Measurements from ENCODE around the gene MDP1. TPM values are rescaled to one million over a fixed set of nuclear protein-coding genes. Genes with fewer than 3 reads are reported as not detected.

Gene MDP1
- total RNA-seq, 2 experiments from 2014 or later: 14.2 to 15.8 TPM

DNA sequence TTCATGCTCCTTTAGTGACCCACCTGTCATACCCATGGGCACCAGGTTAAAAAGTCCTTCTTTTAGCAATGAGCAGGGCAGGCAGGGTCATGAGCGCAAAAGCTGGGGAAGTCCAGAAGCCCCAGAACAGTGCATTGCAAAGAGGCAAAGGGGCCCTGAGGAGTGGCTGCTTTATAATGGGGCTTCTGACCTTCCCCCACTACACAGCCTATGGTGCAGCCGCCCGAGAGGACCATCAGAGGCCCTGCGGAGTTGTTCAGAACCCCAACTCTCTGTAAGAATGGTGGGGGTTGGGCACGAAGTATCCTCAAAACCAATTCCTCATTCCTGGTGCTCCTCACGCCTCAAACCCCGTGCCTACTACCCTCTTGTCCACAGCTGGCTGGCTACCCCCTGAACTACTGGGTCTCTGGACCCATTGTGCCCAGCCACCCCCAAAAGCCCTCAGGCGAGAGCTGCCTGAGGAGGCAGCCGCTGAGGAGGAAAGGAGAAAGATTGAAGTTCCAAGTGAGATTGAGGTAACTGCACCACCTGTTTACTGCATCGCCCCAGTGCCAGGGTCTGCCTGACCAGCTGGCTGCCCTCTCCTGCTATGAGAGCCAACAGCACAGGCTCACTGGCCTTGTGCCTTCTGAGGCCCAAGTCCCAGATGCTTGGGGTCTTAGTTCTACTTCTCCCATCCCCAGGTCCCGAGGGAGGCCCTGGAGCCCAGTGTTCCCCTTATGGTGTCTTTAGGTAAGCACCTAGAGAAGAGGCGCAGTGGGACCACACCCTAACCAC lies 37.3 kb downstream of the MDP1 start:
- intact Hi-C loops (cut with micrococcal nuclease): no loop called here
- Mint-ChIP-seq H3K27ac (peak overlapping the region; percentile 28), H3K9me3 (no peaks in the 10 kb centered on the region), H3K4me3 (no peak overlapping the region), H3K36me3 (peaks cover 34% of the 10 kb centered on the region), H3K4me1 (ENCODE audit: low read depth) (peaks cover 3% of the 10 kb centered on the region), H3K27me3 (no peaks in the 10 kb centered on the region)
- ChIA-PET CTCF (interaction anchor here (3.5 kb wide), 1 partner anchor 18 kb away, joined by 14 read pairs; the partner anchor contains the start of gene IRF9), POLR2A (interaction anchor here (0.6 to 3.5 kb wide), 2 partner anchors 9 to 43 kb away, joined by 3 to 12 read pairs; partner anchors contain the start of genes IPO4 and PSME1)
- no peak for DNase-seq

DNA sequence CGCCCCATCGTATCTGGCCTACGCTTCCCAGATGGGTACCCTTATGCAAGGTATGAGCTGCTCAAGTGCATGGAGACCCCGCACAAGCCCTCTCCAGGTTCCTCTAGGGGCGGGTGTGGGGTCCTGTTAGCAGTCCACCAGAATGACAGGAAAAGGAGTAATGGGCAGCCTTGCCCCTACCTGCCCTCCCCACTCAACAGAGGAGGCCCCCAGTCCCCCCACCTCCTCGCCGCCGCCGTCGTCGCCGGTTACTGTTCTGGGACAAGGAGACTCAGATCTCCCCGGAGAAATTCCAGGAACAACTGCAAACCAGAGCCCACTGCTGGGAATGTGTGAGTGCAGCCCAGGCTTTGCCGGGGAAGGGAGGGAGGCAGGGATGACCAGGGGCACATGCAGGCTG lies 38.0 kb downstream of the MDP1 start:
- H3K27ac Mint-ChIP-seq: no peak overlapping the region
- H3K4me3 Mint-ChIP-seq: no peak overlapping the region
- no peaks in the 10 kb centered on the region for H3K27me3 Mint-ChIP-seq
- ChIA-PET POLR2A (interaction anchor here (1.1 to 3.5 kb wide), 2 partner anchors 9 to 16 kb away, joined by 3 to 12 read pairs; partner anchors contain the start of gene IPO4), CTCF (no interaction called here)
- peaks cover 30% of the 10 kb centered on the region for H3K36me3 Mint-ChIP-seq
- H3K4me1 Mint-ChIP-seq (ENCODE audit: low read depth): peaks cover 3% of the 10 kb centered on the region
- intact Hi-C loops (cut with micrococcal nuclease): no loop called here
- H3K9me3 Mint-ChIP-seq: no peaks in the 10 kb centered on the region
- no peak for DNase-seq

DNA sequence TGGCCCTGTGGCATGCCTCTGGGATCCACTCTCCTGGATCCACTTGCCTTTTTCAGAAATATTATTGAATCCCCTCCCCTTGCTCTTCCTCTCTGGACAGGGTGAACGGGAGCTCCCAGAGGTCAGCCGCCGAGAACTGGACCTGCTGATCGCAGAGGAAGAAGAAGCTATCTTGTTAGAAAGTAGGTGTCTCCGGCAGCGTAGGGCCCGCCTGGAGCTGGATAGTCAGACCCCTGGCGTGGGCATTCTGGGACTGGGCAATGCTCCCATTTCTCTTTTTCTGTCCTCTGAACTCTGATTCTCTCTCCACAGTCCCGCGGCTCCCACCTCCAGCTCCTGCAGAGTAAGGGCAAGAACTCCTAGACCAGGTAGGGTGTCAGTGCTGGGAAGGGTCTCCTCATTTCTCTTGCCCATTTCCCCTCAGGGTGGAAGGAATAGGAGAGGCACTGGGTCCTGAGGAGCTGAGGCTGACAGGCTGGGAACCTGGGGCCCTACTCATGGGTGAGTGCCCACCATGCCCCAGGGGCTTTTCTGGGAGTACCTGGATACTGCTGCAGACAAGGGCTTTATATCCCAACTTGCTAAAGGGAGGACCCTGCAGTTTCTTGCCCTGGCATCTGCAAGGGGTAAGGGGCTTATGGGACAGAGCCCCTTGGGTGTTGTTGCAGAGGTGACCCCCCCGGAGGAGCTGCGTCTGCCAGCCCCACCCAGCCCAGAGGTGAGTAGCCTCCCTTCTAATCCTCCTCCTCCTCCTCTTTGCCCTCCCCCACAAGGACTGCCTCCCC lies 38.6 kb downstream of the MDP1 start:
- H3K27me3 Mint-ChIP-seq: no peaks in the 10 kb centered on the region
- no peak for DNase-seq
- intact Hi-C loops (cut with micrococcal nuclease): no loop called here
- peaks cover 4% of the 10 kb centered on the region for H3K4me1 Mint-ChIP-seq (ENCODE audit: low read depth)
- no peak overlapping the region for H3K4me3 Mint-ChIP-seq
- CTCF ChIA-PET: no interaction called here
- no peaks in the 10 kb centered on the region for H3K9me3 Mint-ChIP-seq
- peaks cover 24% of the 10 kb centered on the region for H3K36me3 Mint-ChIP-seq
- no peak overlapping the region for H3K27ac Mint-ChIP-seq
- POLR2A ChIA-PET: interaction anchor here (1.1 to 3.5 kb wide), 2 partner anchors 10 to 15 kb away, joined by 3 to 12 read pairs; partner anchors contain the start of gene IPO4

DNA sequence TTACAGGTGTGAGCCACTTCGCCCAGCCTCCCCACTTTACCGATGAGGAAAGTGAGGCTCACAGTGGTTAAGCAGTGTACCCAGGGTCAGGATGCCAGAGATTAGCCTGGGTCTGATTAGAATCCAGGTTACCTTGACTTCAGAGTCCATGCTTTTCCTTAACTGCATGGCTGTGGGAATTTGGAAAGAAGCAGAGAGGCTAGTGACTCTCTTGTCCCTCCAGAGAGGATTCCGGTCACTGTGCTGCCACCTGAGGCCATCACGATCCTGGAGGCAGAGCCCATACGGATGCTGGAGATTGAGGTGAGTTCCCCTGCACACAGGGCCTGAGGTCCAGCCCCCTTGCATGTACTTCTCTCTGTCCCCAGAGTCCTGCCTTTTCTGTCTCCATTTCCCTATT lies 39.3 kb downstream of the MDP1 start:
- POLR2A ChIA-PET: interaction anchor here (1.1 to 3.5 kb wide), 2 partner anchors 11 to 14 kb away, joined by 3 to 12 read pairs; partner anchors contain the start of gene IPO4
- CTCF ChIA-PET: no interaction called here
- Mint-ChIP-seq H3K27me3 (no peaks in the 10 kb centered on the region), H3K4me3 (no peak overlapping the region), H3K27ac (no peak overlapping the region), H3K4me1 (ENCODE audit: low read depth) (peaks cover 6% of the 10 kb centered on the region), H3K9me3 (no peaks in the 10 kb centered on the region), H3K36me3 (peaks cover 24% of the 10 kb centered on the region)
- no peak for DNase-seq
- intact Hi-C loops (cut with micrococcal nuclease): no loop called here

DNA sequence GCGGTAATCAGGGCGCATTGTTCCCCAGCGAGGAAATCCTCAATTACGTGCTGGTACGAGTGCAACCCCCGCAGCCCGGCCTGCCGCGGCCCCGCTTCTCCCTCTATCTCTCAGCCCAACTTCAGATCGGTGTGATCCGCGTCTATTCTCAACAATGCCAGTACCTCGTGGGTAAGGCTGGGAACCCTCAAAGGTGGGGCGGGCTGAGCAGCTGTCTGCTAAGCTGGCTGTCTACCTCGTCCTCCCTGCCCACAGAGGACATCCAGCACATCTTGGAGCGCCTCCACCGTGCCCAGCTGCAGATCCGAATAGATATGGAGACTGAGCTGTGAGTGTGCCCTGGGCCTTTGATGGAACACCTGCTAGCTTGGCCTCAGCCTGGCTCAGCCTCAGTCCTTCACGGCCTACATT lies 43.0 kb downstream of the MDP1 start:
- ChIA-PET POLR2A (interaction anchor here (1.7 kb wide), 1 partner anchor 16 kb away, joined by 5 read pairs; the partner anchor contains the start of gene IPO4), CTCF (interaction anchor here (0.6 to 1.3 kb wide), 3 partner anchors 11 to 115 kb away, joined by 3 to 8 read pairs (median 5); partner anchors contain the start of gene IRF9)
- peaks cover 24% of the 10 kb centered on the region for H3K36me3 Mint-ChIP-seq
- H3K4me1 Mint-ChIP-seq (ENCODE audit: low read depth): peaks cover 15% of the 10 kb centered on the region
- no peak for DNase-seq
- H3K27me3 Mint-ChIP-seq: no peaks in the 10 kb centered on the region
- H3K4me3 Mint-ChIP-seq: no peak overlapping the region
- intact Hi-C loops (cut with micrococcal nuclease): no loop called here
- H3K27ac Mint-ChIP-seq: no peak overlapping the region
- H3K9me3 Mint-ChIP-seq: no peaks in the 10 kb centered on the region

DNA sequence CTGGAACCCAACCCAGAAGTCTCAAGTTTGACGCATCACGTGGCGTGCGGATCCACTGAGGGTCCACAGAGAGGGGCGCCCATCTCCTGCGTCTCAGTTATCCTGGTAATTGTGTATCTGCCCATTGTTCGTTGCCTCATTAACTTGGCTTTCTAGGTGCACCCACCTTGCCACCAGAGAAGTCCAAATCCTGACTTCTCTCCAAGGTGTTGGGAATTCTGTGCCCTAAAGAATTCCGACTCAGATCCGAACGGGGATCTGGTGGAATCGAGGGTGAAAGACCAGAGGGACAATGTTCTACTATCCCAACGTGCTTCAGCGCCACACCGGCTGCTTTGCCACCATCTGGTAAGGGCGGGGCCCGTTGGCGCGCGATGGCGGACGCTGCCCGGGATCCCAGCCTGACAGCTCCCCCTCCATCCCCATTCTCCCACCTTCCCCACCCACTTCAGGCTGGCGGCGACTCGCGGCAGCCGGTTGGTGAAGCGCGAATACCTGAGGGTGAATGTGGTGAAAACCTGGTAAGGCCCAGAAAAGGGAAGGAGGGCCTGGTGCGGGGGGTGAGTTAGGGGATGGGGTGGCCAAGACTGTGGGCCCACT lies 43.5 kb downstream of the MDP1 start:
- H3K27me3 Mint-ChIP-seq: no peaks in the 10 kb centered on the region
- intact Hi-C loops (cut with micrococcal nuclease): no loop called here
- H3K9me3 Mint-ChIP-seq: no peaks in the 10 kb centered on the region
- H3K4me1 Mint-ChIP-seq (ENCODE audit: low read depth): peaks cover 19% of the 10 kb centered on the region
- H3K36me3 Mint-ChIP-seq: peaks cover 25% of the 10 kb centered on the region
- ChIA-PET CTCF (interaction anchor here (0.6 kb wide), 1 partner anchor 74 kb away, joined by 3 read pairs; no protein-coding TSS in a partner anchor), POLR2A (interaction anchor here (0.6 to 1.7 kb wide), 2 partner anchors 10 to 16 kb away, joined by 3 to 5 read pairs; partner anchors contain the start of gene IPO4)
- no peak for DNase-seq
- peak overlapping the region; percentile 68 for H3K4me3 Mint-ChIP-seq
- peak overlapping the region; percentile 7 for H3K27ac Mint-ChIP-seq

DNA sequence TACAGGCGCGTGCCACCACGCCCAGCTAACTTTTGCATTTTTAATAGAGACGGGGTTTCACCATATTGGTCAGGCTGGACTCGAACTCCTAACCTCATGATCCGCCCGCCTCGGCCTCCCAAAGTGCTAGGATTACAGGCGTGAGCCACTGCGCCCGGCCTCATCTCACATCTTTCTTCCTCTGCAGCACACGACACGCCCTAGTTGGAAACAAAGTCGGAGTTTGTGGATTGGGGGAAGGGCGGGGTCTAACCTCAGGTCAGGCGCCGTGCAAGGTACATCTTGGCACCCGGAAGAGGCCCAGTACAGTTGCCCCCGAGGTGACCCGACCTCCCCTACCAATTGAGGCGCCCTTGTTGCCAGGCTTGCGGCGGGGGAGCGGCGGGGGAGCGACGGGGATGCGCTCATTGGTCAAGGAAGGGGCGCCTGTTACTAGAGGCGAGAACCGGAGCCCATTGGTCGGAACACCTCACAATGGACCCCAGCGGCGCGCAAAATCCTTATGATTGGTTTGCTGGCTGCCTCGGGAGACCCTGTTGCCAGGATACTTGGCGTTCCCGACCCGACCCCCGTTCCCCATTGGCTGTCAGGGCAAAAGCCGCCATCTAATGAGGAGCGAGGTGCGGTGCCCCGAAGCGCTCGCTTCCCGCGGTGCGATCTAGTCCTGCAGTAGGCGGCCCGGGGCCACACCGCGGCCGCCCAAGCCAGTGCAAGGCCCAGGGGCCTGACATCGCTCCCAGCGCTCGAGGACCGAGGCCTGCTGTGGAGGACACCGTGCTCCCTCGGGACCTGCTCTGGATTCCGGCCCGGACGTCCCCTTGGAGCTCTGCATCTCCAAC lies 44.2 kb downstream of the MDP1 start, which contains the start of gene REC8:
REC8 (plus strand) TSS at position 659 of the 839 bp plus-strand sequence. CDS start 473 bp downstream, outside the sequence.
- peaks cover 22% of the 10 kb centered on the region for H3K4me1 Mint-ChIP-seq (ENCODE audit: low read depth)
- H3K4me3 Mint-ChIP-seq: peak within 1 kb of the TSS; percentile 68
- H3K27ac Mint-ChIP-seq: peak within 1 kb of the TSS; percentile 61
- intact Hi-C loops (cut with micrococcal nuclease): no loop called here
- peaks cover 23% of the 10 kb centered on the region for H3K36me3 Mint-ChIP-seq
- no peaks in the 10 kb centered on the region for H3K27me3 Mint-ChIP-seq
- DNase-seq: peak; percentile 81
- POLR2A ChIA-PET: interaction anchor here (0.6 to 1.7 kb wide), 5 partner anchors 9 to 266 kb away, joined by 3 to 9 read pairs (median 4); partner anchors contain the start of genes IPO4 and IRF9
- no peaks in the 10 kb centered on the region for H3K9me3 Mint-ChIP-seq
- CTCF ChIA-PET: interaction anchor here (2.1 kb wide), 1 partner anchor 10 kb away, joined by 10 read pairs; the partner anchor contains the start of gene IRF9

DNA sequence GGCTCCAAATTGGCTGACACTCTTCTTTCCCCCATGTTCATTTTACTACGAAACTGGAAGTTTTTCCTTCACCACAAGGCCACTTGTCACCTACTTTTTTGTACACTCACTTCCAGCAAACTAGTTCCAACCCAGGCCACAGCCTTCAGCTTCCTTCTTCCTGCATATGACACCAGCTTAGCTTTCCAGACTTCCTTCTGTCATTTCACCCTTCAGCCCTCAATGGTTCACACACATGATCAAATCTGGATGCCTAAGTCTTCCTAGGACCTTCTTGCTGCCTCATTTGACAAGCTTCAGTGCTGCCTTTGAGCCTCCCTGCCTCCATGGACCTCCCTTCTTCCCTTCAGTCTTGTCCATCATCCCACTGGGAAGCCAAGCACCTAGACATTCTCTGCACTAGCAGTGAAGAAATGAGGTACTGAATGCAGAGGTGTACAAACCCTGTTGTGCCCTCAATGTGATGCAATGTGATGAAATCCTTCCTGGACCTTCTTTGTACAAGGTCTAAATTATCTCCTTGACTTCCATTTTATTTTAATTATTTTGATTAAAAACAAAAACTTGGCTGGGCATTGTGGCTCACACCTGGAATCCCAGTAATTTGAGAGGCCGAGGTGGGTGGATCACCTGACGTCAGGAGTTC lies 48.3 kb downstream of the MDP1 start:
- CTCF ChIA-PET: no interaction called here
- no peak overlapping the region for H3K4me3 Mint-ChIP-seq
- H3K36me3 Mint-ChIP-seq: peaks cover 54% of the 10 kb centered on the region
- peaks cover 44% of the 10 kb centered on the region for H3K4me1 Mint-ChIP-seq (ENCODE audit: low read depth)
- peak overlapping the region; percentile 47 for H3K27ac Mint-ChIP-seq
- DNase-seq: no peak
- POLR2A ChIA-PET: interaction anchor here (0.6 kb wide), 1 partner anchor 11 kb away, joined by 3 read pairs; no protein-coding TSS in a partner anchor
- intact Hi-C loops (cut with micrococcal nuclease): no loop called here
- H3K27me3 Mint-ChIP-seq: no peaks in the 10 kb centered on the region
- no peaks in the 10 kb centered on the region for H3K9me3 Mint-ChIP-seq

DNA sequence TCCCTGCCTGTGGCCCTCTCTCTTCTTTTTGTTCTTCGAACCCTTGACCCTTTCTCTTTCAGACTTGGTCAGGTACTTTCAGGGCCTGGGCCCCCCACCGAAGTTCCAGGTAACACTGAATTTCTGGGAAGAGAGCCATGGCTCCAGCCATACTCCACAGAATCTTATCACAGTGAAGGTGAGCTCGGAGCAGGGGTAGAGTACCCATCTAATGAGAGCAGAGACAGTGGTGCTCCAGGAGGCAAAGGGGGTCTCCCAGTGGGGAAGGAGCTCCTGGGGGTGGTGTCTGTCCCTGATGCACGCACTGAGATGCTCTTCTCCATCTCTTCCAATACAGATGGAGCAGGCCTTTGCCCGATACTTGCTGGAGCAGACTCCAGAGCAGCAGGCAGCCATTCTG lies 50.1 kb downstream of the MDP1 start:
- POLR2A ChIA-PET: interaction anchor here (1.5 to 2.2 kb wide), 2 partner anchors 16 to 23 kb away, joined by 5 to 6 read pairs; partner anchors contain the start of gene IPO4
- no peaks in the 10 kb centered on the region for H3K27me3 Mint-ChIP-seq
- no peak for DNase-seq
- CTCF ChIA-PET: no interaction called here
- H3K36me3 Mint-ChIP-seq: peaks cover 67% of the 10 kb centered on the region
- peak overlapping the region; percentile 53 for H3K27ac Mint-ChIP-seq
- no peak overlapping the region for H3K4me3 Mint-ChIP-seq
- H3K9me3 Mint-ChIP-seq: no peaks in the 10 kb centered on the region
- peaks cover 46% of the 10 kb centered on the region for H3K4me1 Mint-ChIP-seq (ENCODE audit: low read depth)
- intact Hi-C loops (cut with micrococcal nuclease): no loop called here

DNA sequence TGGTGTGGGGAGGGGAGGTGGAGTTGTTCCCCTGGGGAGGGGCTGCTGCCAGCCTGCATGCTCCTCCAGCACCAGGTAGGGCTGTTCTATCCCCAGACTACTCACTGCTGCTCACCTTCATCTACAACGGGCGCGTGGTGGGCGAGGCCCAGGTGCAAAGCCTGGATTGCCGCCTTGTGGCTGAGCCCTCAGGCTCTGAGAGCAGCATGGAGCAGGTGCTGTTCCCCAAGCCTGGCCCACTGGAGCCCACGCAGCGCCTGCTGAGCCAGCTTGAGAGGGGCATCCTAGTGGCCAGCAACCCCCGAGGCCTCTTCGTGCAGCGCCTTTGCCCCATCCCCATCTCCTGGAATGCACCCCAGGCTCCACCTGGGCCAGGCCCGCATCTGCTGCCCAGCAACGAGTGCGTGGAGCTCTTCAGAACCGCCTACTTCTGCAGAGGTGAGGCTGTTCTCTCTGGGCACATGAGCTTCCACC lies 51.3 kb downstream of the MDP1 start:
- H3K27me3 Mint-ChIP-seq: no peaks in the 10 kb centered on the region
- POLR2A ChIA-PET: interaction anchor here (0.8 to 2.2 kb wide), 4 partner anchors 18 to 30 kb away, joined by 3 to 6 read pairs (median 4); partner anchors contain the start of genes IPO4 and TM9SF1
- CTCF ChIA-PET: no interaction called here
- peaks cover 70% of the 10 kb centered on the region for H3K36me3 Mint-ChIP-seq
- H3K27ac Mint-ChIP-seq: no peak overlapping the region
- peaks cover 49% of the 10 kb centered on the region for H3K4me1 Mint-ChIP-seq (ENCODE audit: low read depth)
- intact Hi-C loops (cut with micrococcal nuclease): no loop called here
- H3K4me3 Mint-ChIP-seq: no peak overlapping the region
- H3K9me3 Mint-ChIP-seq: no peaks in the 10 kb centered on the region
- no peak for DNase-seq

Measured in activated CD4-positive, alpha-beta memory T cell treated with anti-CD3 and anti-CD28 coated beads for 36 hours (primary cell).